Right atrium auricular region (tissue), 2 donors: ENCODE measurements around the gene TPH2. TPM values are rescaled to one million over a fixed set of nuclear protein-coding genes. Genes with fewer than 3 reads are reported as not detected.

ENCODE experiments used
- DNase-seq: peaks from one replicate; pipeline ENCODE4 v3.0.0-alpha.2; 2019; ENCODE audit warnings: low spot score
- H3K27ac ChIP-seq, 2 donors: fragments of 200-600 bp; sonication (generic); 1 replicate in 1 of 2; 2 replicates in 1 of 2; pipeline ENCODE4 v1.5.1; 2016 to 2019
- H3K27me3 ChIP-seq, 2 donors: fragments of 200-600 bp; sonication (generic); one replicate each; pipeline versions ENCODE4 v1.5.1 to v1.6.0; 2017 to 2019
- H3K36me3 ChIP-seq: fragments of 200-600 bp; sonication (generic); one replicate; pipeline ENCODE4 v1.5.1; 2016
- H3K4me1 ChIP-seq, 2 donors: fragments of 200-600 bp; sonication (generic); one replicate each; pipeline versions ENCODE4 v1.5.1 to v1.6.0; 2017 to 2019
- H3K4me3 ChIP-seq, 2 donors: fragments of 200-600 bp; sonication (generic); 1 replicate in 1 of 2; 2 replicates in 1 of 2; pipeline ENCODE4 v1.5.1; 2017 to 2019; ENCODE audit warnings: mild to moderate bottlenecking in 1 of 2, moderate library complexity in 1 of 2
- H3K9me3 ChIP-seq, 2 donors: fragments of 200-600 bp; sonication (generic); one replicate each; pipeline ENCODE4 v1.5.1; 2019
- total RNA-seq, 2 donors: library from RNA; depleted of rRNA; stranded (reverse); fragments of >200 nt; gene quantifications; one replicate each; pipeline ENCODE4 v1.1.0, GENCODE V29; 2016
- TF ChIP-seq, protein P1 (sequence below), 2 donors: fragments of 200-600 bp; sonication (generic); IDR thresholded peaks; one replicate each; pipeline ENCODE4 v1.5.1; 2019; ENCODE audit warnings: antibody characterized with exemption in 2 of 2

The TPH2 gene
- total RNA-seq, 2 donors from 2014 or later, result not detected

DNA sequence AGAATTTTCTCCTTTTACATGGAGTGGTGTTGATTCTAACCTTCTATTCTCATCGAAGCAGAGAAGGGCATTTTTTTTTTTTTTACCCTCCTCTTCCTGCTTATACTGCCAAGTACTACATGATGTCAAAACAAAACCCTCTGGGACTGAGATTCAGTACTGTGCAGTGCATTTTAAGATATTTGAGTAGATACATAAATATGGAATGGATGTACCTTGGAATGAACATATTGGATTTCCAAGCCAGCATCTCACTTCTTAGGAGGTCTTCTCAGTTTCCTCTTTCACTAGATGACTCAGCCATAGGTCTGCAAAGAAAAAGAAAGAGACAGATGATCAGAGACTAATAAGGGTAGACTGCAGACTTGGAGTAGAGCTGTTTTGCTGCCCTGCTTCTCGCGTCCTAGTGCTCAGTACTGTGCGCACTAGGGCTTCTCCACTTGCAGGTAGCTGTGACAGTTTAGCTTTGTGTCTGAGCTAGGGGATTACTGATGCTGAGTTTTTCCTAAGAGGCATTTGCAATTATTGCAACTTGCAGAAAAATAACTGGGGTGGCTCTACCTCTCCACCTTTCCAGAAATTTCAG, 20.4 kb downstream of the TPH2 start:
- H3K27ac ChIP-seq, result no peak overlapping the region
- DNase-seq, result no peak
- H3K27me3 ChIP-seq, result no peaks in the 10 kb centered on the region

DNA sequence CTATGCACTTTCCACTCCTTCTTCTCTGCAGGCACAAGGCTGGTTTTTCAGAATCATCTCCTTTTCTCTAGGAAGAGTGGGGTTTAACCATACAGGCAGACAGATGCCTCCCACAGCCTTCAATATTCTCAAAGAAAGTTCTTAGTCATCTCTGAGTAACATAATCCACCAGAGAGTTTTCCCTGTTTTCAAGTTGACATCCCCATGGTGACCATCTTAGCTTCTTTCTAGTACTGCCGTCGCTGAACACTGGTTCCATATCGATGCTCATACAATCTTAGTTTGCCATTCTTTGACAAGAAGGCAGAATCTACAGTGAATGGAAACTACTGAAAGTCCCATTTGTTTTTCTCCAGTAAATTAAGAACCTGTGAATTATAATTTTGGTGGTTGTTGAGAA, 28.6 kb downstream of the TPH2 start:
- H3K27ac ChIP-seq, result no peak overlapping the region

More for the DNA sequence above, 20.4 kb downstream of the TPH2 start:
- Histone ChIP-seq H3K4me3 (no peak overlapping the region), H3K9me3 (no peaks in the 10 kb centered on the region), H3K4me1 (no peaks in the 10 kb centered on the region), H3K36me3 (no peaks in the 10 kb centered on the region)
- TF ChIP-seq, protein P1, sequence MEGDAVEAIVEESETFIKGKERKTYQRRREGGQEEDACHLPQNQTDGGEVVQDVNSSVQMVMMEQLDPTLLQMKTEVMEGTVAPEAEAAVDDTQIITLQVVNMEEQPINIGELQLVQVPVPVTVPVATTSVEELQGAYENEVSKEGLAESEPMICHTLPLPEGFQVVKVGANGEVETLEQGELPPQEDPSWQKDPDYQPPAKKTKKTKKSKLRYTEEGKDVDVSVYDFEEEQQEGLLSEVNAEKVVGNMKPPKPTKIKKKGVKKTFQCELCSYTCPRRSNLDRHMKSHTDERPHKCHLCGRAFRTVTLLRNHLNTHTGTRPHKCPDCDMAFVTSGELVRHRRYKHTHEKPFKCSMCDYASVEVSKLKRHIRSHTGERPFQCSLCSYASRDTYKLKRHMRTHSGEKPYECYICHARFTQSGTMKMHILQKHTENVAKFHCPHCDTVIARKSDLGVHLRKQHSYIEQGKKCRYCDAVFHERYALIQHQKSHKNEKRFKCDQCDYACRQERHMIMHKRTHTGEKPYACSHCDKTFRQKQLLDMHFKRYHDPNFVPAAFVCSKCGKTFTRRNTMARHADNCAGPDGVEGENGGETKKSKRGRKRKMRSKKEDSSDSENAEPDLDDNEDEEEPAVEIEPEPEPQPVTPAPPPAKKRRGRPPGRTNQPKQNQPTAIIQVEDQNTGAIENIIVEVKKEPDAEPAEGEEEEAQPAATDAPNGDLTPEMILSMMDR (IDR thresholded peaks at IDR 0.05), result no peak

DNA sequence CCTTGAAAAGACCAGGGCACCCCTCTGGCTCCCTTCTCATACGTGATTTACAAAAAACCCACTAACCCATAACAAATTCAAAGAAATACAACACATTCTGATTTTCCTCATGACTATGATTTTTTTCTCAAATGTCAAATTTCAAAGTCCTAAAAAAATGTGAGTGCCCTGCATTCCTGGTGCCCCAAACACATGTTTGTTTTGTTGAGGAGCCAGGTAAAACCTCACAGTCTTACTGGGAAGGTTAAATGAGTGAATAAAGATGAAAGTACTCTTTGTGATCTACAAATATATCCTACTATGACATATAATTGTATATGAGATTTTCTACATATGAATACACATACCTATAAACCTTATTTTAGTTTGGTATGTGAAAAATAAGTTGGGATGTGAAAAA, 30.7 kb downstream of the TPH2 start:
- TF ChIP-seq, protein P1 (IDR thresholded peaks at IDR 0.05), result no peak
- Histone ChIP-seq H3K27me3 (no peaks in the 10 kb centered on the region), H3K36me3 (no peaks in the 10 kb centered on the region), H3K9me3 (no peaks in the 10 kb centered on the region), H3K27ac (no peak overlapping the region), H3K4me1 (no peaks in the 10 kb centered on the region), H3K4me3 (no peak overlapping the region)
- no peak for DNase-seq

More for the DNA sequence above, 28.6 kb downstream of the TPH2 start:
- no peaks in the 10 kb centered on the region for H3K36me3 ChIP-seq
- no peaks in the 10 kb centered on the region for H3K27me3 ChIP-seq
- no peaks in the 10 kb centered on the region for H3K4me1 ChIP-seq
- no peaks in the 10 kb centered on the region for H3K9me3 ChIP-seq
- DNase-seq, result no peak
- TF ChIP-seq, protein P1 (IDR thresholded peaks at IDR 0.05), result no peak
- H3K4me3 ChIP-seq, result no peak overlapping the region

DNA sequence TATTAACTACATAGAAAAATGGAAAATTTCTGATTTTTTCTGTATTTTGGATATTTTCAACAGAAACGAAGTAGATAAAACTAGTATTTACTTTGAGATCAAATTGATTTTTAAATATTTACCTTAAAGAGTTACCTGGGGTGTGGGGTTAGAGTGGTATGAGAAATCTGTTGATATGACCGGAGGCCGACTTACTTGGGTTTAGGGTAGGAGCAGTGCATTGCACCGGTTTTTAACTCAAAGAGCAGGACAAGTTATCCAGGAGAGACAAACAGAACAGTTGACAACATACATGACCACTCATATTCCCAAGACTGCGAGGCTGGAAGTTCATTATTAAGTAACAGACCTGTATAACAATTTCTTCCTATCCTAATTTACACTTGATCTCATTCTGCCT, 31.4 kb downstream of the TPH2 start:
- DNase-seq, result no peak
- H3K4me3 ChIP-seq, result no peak overlapping the region
- no peak overlapping the region for H3K27ac ChIP-seq
- no peaks in the 10 kb centered on the region for H3K4me1 ChIP-seq
- no peaks in the 10 kb centered on the region for H3K36me3 ChIP-seq
- H3K27me3 ChIP-seq, result no peaks in the 10 kb centered on the region
- no peaks in the 10 kb centered on the region for H3K9me3 ChIP-seq
- TF ChIP-seq, protein P1 (IDR thresholded peaks at IDR 0.05), result no peak

DNA sequence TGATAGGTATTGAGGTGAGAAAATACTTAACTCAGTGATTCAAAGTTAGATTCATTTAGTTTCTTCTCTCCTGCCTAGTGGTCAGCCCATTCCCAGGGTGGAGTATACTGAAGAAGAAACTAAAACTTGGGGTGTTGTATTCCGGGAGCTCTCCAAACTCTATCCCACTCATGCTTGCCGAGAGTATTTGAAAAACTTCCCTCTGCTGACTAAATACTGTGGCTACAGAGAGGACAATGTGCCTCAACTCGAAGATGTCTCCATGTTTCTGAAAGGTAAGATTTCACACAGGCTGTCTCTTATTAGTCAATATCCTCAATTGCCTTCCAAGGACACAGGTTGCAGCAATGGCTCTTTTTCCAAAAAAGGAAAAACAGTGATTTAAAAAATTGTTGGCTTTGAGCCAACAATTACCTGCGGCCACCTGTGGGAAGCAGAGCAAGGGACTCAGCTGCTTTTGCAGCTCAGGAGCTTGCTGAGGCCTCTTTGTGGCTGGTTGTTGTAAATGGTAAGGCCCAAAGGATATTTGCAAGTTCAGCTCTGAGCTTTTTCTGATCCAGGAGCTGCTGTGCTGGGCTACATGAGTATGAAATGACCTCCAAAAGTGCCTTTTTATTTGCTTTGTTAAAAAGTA, 33.9 kb downstream of the TPH2 start:
- no peaks in the 10 kb centered on the region for H3K9me3 ChIP-seq
- no peaks in the 10 kb centered on the region for H3K27me3 ChIP-seq
- H3K27ac ChIP-seq, result no peak overlapping the region
- TF ChIP-seq, protein P1 (IDR thresholded peaks at IDR 0.05), result no peak
- no peak overlapping the region for H3K4me3 ChIP-seq
- no peaks in the 10 kb centered on the region for H3K36me3 ChIP-seq
- no peaks in the 10 kb centered on the region for H3K4me1 ChIP-seq
- no peak for DNase-seq

DNA sequence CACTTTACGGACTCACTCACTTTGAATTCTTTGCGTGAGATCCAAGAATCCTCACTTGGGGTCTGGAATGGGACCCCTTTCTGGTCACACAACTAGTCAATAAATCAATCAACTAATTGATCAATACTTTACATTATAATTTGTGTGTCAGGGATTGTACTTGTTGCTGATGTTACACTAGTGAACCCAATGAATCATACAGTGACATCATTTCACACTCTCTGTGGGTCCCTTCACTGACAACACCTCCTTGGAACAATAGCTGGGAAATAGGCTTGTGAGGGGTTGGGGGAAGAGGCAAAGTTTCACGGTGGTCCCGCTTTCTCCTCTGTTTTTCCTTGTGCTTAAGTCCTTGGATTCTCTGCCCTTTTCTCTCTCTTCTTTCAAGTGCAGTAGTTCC, 35.0 kb downstream of the TPH2 start:
- TF ChIP-seq, protein P1 (IDR thresholded peaks at IDR 0.05), result no peak
- no peaks in the 10 kb centered on the region for H3K9me3 ChIP-seq
- H3K27me3 ChIP-seq, result no peaks in the 10 kb centered on the region
- no peaks in the 10 kb centered on the region for H3K36me3 ChIP-seq
- no peaks in the 10 kb centered on the region for H3K4me1 ChIP-seq
- H3K27ac ChIP-seq, result no peak overlapping the region
- no peak for DNase-seq
- H3K4me3 ChIP-seq, result no peak overlapping the region
